Panc1 (cell line): Measurements from ENCODE around the gene SYT8. TPM values are rescaled to one million over a fixed set of nuclear protein-coding genes. Genes with fewer than 3 reads are reported as not detected.

Experiments
- ATAC-seq: fragments of 200-7000 bp; cut with Tn5 transposase; 2 replicates; pipeline ENCODE4 v1.9.1; 2020; ENCODE audit warnings: mild to moderate bottlenecking, moderate library complexity
- BruUV-seq: library from RNA; stranded (reverse); fragments of 400-500 nt; replicated peaks from 2 replicates; lab custom pipeline; 2021; lab: Mats Ljungman, UMichigan
- CTCF ChIA-PET: fragments of 300-600 bp; sonication (Branson Sonifier 250); formaldehyde crosslinking; loops from one replicate; lab custom pipeline; 2022; ENCODE audit warnings: antibody characterized with exemption; lab: Charles Lee
- POLR2A ChIA-PET: fragments of 300-600 bp; sonication (Branson Sonifier 250); formaldehyde crosslinking; loops from one replicate; lab custom pipeline; 2022; ENCODE audit warnings: antibody characterized with exemption; lab: Charles Lee
- DNase-seq: peaks from one replicate; pipeline ENCODE4 v3.0.0-alpha.2; 2010; ENCODE audit warnings: low read depth, low spot score
- H3K27ac ChIP-seq: 2 replicates; pipeline ENCODE4 v1.5.1; 2011; ENCODE audit warnings: mild to moderate bottlenecking, low read length, inconsistent platforms
- H3K27me3 ChIP-seq: fragments of 200-500 bp; sonication (Bioruptor generic); 2 replicates; pipeline ENCODE4 v1.6.0; 2014; ENCODE audit warnings: low read length, inconsistent platforms; ENCODE audit not compliant: control insufficient read depth, insufficient read depth
- H3K36me3 ChIP-seq: fragments of 200-500 bp; sonication (Bioruptor generic); 2 replicates; pipeline ENCODE4 v1.5.1; 2014; ENCODE audit warnings: inconsistent platforms, mild to moderate bottlenecking, low read length, moderate library complexity; ENCODE audit not compliant: control insufficient read depth, insufficient read depth
- H3K4me1 ChIP-seq: 2 replicates; pipeline ENCODE4 v1.5.1; 2011; ENCODE audit warnings: inconsistent platforms, mild to moderate bottlenecking, low read length, moderate library complexity; ENCODE audit not compliant: control insufficient read depth, insufficient read depth
- H3K4me3 ChIP-seq, 2 experiments: 2 replicates each; pipeline ENCODE4 v1.5.1; 2011 to 2012; ENCODE audit warnings: low read depth in 2 of 2, low read length in 2 of 2, mild to moderate bottlenecking in 2 of 2, inconsistent platforms in 1 of 2, moderate library complexity in 1 of 2
- H3K9me3 ChIP-seq: fragments of 200-500 bp; sonication (Bioruptor generic); 2 replicates; pipeline ENCODE4 v1.5.1; 2014; ENCODE audit warnings: low read depth, mild to moderate bottlenecking, inconsistent platforms, low read length, moderate library complexity; ENCODE audit not compliant: control insufficient read depth, insufficient read depth
- POLR2AphosphoS5 ChIP-seq: IDR thresholded peaks from 2 replicates; pipeline ENCODE4 v1.6.1; 2012; ENCODE audit warnings: mild to moderate bottlenecking, low read depth, low read length, moderate library complexity
- SIN3A ChIP-seq: IDR thresholded peaks from 2 replicates; pipeline ENCODE4 v1.6.1; 2012; ENCODE audit warnings: low read depth, mild to moderate bottlenecking, low read length, moderate library complexity, borderline replicate concordance; ENCODE audit not compliant: insufficient read depth
- TCF7L2 ChIP-seq: IDR thresholded peaks from 2 replicates; pipeline ENCODE4 v1.6.1; 2011; ENCODE audit warnings: mild to moderate bottlenecking, low read depth, low read length, inconsistent platforms
- in situ Hi-C: cut with HindIII; loops from 2 replicates; pipeline ENCODE4 v1.10.0; 2016; ENCODE audit warnings: low sequenced_read_pairs, low pct_unique_long_range_greater_than_20kb
- intact Hi-C: fragments of 100-400 bp; cut with micrococcal nuclease; formaldehyde crosslinking; loops from one replicate; pipeline ENCODE4 v1.10.0; 2022; ENCODE audit not compliant: unreplicated experiment
- total RNA-seq: library from RNA; stranded (reverse); gene quantifications from one replicate; pipeline ENCODE4 v1.2.1, GENCODE V29; 2021; ENCODE audit not compliant: unreplicated experiment
- TF ChIP-seq, protein P1 (sequence below), 2 experiments: IDR thresholded peaks; 2 replicates each; pipeline ENCODE4 v1.6.1; 2011 to 2012; ENCODE audit warnings: low read depth in 2 of 2, control low read depth in 1 of 2, low read length in 1 of 2, mild to moderate bottlenecking in 1 of 2, moderate library complexity in 1 of 2; ENCODE audit not compliant: insufficient read depth in 1 of 2
- TF ChIP-seq, protein P2 (sequence below): fragments of 450-650 bp; IDR thresholded peaks from 2 replicates; pipeline ENCODE4 v1.5.1; 2017; ENCODE audit warnings: mild to moderate bottlenecking

Gene SYT8
- total RNA-seq, 1 experiment from 2014 or later: 3.5 TPM

DNA sequence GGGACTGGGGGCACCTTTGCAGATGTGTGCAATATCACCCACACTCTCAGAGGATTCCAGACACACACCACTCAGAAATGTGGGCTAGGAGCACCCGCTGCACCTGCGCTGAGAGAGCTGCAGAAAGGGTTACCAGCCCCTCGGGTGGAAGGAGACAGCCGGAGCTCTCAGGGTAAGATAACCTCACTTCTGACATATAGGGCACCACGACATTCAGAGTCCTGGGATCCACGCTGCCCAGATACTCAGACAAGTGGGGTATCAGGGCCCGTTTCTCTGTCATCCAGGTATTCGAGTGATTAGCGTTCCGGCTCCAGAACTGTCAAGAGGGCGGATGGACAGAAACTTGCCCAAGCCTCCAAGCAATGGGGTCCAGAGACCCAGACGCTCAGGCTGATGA is 6.2 kb upstream of the SYT8 start:
- Histone ChIP-seq H3K27me3 (no peaks in the 10 kb centered on the region), H3K27ac (peak overlapping the region; percentile 99), H3K9me3 (no peaks in the 10 kb centered on the region), H3K4me3 (peak overlapping the region in 1 of 2 experiments; percentile 7; a peak in 1 of 4 replicates), H3K36me3 (no peaks in the 10 kb centered on the region), H3K4me1 (peaks cover 90% of the 10 kb centered on the region)
- DNase-seq (no peak), ATAC-seq (no peak)
- intact Hi-C loops: loop anchor here (2.0 to 10.0 kb wide), 3 partner anchors 136 to 284 kb away; no protein-coding TSS in a partner anchor
- POLR2A ChIA-PET: interaction anchor here (0.6 kb wide), 1 partner anchor 12 kb away, joined by 3 read pairs; no protein-coding TSS in a partner anchor
- in situ Hi-C loops: no loop called here
- no TSS peak for BruUV-seq
- CTCF ChIA-PET: interaction anchor here (0.6 to 7.7 kb wide), 5 partner anchors 72 to 321 kb away, joined by 3 to 168 read pairs (median 6); no protein-coding TSS in a partner anchor
- TF ChIP-seq SIN3A: no peak

DNA sequence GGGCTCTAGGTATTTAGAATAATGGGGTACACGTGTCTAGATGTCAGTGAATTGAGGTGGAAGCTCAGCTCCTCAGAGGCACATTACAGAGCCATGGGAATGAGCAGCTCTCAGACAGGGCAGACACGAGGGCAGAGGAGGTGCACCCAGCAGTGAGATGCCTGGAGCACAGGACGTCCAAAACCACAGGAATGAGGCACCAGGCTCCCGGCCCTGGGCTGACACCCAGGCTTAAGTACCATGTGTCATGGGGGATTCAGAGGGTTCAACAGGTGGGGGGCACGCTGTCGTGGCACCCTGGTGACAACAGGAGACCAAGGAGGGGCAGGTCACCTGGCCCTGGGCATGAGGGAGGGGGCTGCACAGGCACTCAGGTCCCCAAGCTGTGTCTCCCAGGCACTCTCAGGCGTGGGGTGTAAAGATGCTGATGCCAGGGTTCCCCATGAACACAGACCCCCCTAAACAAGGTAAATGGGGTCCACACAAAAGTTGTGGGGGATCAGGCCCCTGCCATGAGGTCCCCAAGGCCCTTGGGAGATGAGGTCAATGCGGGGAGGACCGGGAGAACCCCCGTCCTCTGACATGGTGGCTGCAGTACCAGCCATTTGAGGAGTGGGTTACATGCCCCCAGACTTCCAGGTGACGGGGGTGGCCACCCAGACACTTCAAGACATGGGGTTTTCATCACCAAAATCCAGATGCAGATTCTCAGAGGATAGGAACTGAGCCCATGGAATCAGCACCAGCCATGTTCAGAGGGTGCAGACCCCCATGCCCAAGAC is 5.6 kb upstream of the SYT8 start:
- DNase-seq: no peak
- in situ Hi-C loops: no loop called here
- peaks cover 97% of the 10 kb centered on the region for H3K4me1 ChIP-seq

More for the DNA sequence above, 5.6 kb upstream of the SYT8 start:
- TF ChIP-seq, protein P1, sequence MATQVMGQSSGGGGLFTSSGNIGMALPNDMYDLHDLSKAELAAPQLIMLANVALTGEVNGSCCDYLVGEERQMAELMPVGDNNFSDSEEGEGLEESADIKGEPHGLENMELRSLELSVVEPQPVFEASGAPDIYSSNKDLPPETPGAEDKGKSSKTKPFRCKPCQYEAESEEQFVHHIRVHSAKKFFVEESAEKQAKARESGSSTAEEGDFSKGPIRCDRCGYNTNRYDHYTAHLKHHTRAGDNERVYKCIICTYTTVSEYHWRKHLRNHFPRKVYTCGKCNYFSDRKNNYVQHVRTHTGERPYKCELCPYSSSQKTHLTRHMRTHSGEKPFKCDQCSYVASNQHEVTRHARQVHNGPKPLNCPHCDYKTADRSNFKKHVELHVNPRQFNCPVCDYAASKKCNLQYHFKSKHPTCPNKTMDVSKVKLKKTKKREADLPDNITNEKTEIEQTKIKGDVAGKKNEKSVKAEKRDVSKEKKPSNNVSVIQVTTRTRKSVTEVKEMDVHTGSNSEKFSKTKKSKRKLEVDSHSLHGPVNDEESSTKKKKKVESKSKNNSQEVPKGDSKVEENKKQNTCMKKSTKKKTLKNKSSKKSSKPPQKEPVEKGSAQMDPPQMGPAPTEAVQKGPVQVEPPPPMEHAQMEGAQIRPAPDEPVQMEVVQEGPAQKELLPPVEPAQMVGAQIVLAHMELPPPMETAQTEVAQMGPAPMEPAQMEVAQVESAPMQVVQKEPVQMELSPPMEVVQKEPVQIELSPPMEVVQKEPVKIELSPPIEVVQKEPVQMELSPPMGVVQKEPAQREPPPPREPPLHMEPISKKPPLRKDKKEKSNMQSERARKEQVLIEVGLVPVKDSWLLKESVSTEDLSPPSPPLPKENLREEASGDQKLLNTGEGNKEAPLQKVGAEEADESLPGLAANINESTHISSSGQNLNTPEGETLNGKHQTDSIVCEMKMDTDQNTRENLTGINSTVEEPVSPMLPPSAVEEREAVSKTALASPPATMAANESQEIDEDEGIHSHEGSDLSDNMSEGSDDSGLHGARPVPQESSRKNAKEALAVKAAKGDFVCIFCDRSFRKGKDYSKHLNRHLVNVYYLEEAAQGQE (IDR thresholded peaks at IDR 0.05; ENCODE audit: insufficient read depth in 1 of 2, low read depth in 2 of 2, low read length in 1 of 2): no peak
- TF ChIP-seq SIN3A (no peak), TCF7L2 (0 out of 2 replicates have a peak, but pooled peaks have one; percentile 29), POLR2AphosphoS5 (peak; percentile 73; the same call in 1 of the 2 replicates)
- TF ChIP-seq, protein P2, sequence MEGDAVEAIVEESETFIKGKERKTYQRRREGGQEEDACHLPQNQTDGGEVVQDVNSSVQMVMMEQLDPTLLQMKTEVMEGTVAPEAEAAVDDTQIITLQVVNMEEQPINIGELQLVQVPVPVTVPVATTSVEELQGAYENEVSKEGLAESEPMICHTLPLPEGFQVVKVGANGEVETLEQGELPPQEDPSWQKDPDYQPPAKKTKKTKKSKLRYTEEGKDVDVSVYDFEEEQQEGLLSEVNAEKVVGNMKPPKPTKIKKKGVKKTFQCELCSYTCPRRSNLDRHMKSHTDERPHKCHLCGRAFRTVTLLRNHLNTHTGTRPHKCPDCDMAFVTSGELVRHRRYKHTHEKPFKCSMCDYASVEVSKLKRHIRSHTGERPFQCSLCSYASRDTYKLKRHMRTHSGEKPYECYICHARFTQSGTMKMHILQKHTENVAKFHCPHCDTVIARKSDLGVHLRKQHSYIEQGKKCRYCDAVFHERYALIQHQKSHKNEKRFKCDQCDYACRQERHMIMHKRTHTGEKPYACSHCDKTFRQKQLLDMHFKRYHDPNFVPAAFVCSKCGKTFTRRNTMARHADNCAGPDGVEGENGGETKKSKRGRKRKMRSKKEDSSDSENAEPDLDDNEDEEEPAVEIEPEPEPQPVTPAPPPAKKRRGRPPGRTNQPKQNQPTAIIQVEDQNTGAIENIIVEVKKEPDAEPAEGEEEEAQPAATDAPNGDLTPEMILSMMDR: no peak
- Histone ChIP-seq H3K9me3 (no peaks in the 10 kb centered on the region), H3K27me3 (no peaks in the 10 kb centered on the region), H3K27ac (peak overlapping the region; percentile 99), H3K4me3 (peak overlapping the region in 1 of 2 experiments; percentile 7; a peak in 1 of 4 replicates), H3K36me3 (no peaks in the 10 kb centered on the region)
- ChIA-PET POLR2A (interaction anchor here (0.6 kb wide), 1 partner anchor 148 kb away, joined by 3 read pairs; no protein-coding TSS in a partner anchor), CTCF (interaction anchor here (0.6 to 7.7 kb wide), 5 partner anchors 73 to 321 kb away, joined by 3 to 168 read pairs (median 6); no protein-coding TSS in a partner anchor)
- intact Hi-C loops: loop anchor here (2.0 to 10.0 kb wide), 3 partner anchors 136 to 284 kb away; no protein-coding TSS in a partner anchor
- peak; percentile 54 for ATAC-seq
- no TSS peak for BruUV-seq
